ENCODE measurements around the gene CYP46A1.

Gene CYP46A1

GRCh38 chr14:99668307-99669295 lies 15.5 kb upstream of the CYP46A1 start:
- Histone ChIP-seq H3K4me1 (ENCODE audit: control insufficient read depth, insufficient read depth, low read length) (no peaks in the 10 kb centered on the region; the same call in 1 of the 2 replicates), H3K36me3 (ENCODE audit: control insufficient read depth in 2 of 2, insufficient read depth in 1 of 2, low read length in 2 of 2) (no peaks in the 10 kb centered on the region), H3K9me3 (ENCODE audit: control insufficient read depth, insufficient read depth, low read depth, low read length) (no peaks in the 10 kb centered on the region), H3K27ac (ENCODE audit: extremely low read depth, low read depth, low read length) (no peak overlapping the region), H3K4me3 (ENCODE audit: low read depth, low read length) (no peak overlapping the region)
- TF ChIP-seq GLIS1 (tag by site-specific recombination; IDR thresholded peaks at IDR 0.05) (no peak), ZXDB (tag by site-specific recombination; IDR thresholded peaks at IDR 0.05) (no peak)
- TF ChIP-seq, protein P1, sequence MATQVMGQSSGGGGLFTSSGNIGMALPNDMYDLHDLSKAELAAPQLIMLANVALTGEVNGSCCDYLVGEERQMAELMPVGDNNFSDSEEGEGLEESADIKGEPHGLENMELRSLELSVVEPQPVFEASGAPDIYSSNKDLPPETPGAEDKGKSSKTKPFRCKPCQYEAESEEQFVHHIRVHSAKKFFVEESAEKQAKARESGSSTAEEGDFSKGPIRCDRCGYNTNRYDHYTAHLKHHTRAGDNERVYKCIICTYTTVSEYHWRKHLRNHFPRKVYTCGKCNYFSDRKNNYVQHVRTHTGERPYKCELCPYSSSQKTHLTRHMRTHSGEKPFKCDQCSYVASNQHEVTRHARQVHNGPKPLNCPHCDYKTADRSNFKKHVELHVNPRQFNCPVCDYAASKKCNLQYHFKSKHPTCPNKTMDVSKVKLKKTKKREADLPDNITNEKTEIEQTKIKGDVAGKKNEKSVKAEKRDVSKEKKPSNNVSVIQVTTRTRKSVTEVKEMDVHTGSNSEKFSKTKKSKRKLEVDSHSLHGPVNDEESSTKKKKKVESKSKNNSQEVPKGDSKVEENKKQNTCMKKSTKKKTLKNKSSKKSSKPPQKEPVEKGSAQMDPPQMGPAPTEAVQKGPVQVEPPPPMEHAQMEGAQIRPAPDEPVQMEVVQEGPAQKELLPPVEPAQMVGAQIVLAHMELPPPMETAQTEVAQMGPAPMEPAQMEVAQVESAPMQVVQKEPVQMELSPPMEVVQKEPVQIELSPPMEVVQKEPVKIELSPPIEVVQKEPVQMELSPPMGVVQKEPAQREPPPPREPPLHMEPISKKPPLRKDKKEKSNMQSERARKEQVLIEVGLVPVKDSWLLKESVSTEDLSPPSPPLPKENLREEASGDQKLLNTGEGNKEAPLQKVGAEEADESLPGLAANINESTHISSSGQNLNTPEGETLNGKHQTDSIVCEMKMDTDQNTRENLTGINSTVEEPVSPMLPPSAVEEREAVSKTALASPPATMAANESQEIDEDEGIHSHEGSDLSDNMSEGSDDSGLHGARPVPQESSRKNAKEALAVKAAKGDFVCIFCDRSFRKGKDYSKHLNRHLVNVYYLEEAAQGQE (tag by site-specific recombination; IDR thresholded peaks at IDR 0.05), result peak; percentile 59
- ChIA-PET POLR2A (interaction anchor here (1.0 kb wide), 1 partner anchor 16 kb away, joined by 3 read pairs; the partner anchor contains the start of gene CYP46A1), CTCF (interaction anchor here (0.6 to 2.0 kb wide), 8 partner anchors 9 to 314 kb away, joined by 3 to 6 read pairs (median 4); partner anchors contain the start of gene CYP46A1)

DNA sequence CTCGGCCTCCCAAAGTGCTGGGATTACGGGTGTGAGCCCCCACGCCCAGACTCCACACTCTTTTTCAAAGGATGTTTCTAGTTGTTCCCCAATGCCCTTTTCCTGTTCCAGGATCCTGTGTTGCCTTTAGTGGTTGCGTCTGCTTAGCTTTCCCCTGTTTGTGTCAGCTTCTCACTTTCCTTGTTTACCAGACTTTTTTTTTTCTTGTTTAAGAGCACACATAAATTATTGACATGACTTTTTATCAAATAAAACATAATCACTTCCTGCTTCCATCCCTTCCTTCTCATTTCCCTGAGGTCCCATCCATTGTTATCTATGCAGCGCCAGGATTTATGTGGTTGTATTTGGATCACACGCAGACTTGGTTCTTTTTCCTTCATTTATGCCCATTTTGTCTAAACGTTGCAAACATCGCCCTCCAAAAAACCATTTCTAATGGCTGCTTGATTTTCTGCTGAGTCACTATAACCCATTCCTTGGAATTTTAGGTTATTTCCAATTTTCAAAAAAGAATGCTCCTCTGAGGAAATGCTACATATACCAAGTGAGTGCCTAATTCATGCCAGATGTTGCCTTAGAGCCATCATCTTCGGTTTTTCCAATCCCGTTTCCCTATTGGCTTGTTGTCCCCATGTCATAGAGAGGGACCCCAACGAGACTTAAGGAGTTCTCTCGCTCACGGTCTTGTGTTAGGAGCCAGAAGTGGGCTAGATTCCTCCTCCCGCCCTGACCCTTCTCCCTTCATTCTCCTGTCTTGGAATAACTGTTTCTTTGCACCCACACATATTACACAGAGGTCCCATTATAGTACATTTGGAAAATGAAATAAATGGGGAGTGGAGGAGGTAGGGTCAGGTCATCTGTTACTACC lies 13.5 kb upstream of the CYP46A1 start:
- no peaks in the 10 kb centered on the region for H3K9me3 ChIP-seq (ENCODE audit: control insufficient read depth, insufficient read depth, low read depth, low read length)
- ChIA-PET POLR2A (no interaction called here), CTCF (interaction anchor here (0.6 kb wide), 1 partner anchor 46 kb away, joined by 3 read pairs; no protein-coding TSS in a partner anchor)
- H3K27ac ChIP-seq (ENCODE audit: extremely low read depth, low read depth, low read length), result no peak overlapping the region
- H3K4me1 ChIP-seq (ENCODE audit: control insufficient read depth, insufficient read depth, low read length), result no peaks in the 10 kb centered on the region
- no peaks in the 10 kb centered on the region for H3K36me3 ChIP-seq (ENCODE audit: control insufficient read depth in 2 of 2, insufficient read depth in 1 of 2, low read length in 2 of 2)
- TF ChIP-seq SP3 (tag by site-specific recombination; IDR thresholded peaks at IDR 0.05), result no peak
- TF ChIP-seq EGR2 (tag by site-specific recombination; IDR thresholded peaks at IDR 0.05; ENCODE audit: low read depth), result peak; percentile 90
- TF ChIP-seq GLIS2 (tag by site-specific recombination; IDR thresholded peaks at IDR 0.05), result no peak
- TF ChIP-seq ZNF324 (tag by site-specific recombination; IDR thresholded peaks at IDR 0.05), result no peak
- TF ChIP-seq FEZF1 (tag by site-specific recombination; IDR thresholded peaks at IDR 0.05), result no peak
- peak; percentile 90 for TF ChIP-seq ZFHX2 (tag by site-specific recombination; conservative IDR thresholded peaks at IDR 0.05)
- no peak overlapping the region for H3K4me3 ChIP-seq (ENCODE audit: low read depth, low read length)

DNA sequence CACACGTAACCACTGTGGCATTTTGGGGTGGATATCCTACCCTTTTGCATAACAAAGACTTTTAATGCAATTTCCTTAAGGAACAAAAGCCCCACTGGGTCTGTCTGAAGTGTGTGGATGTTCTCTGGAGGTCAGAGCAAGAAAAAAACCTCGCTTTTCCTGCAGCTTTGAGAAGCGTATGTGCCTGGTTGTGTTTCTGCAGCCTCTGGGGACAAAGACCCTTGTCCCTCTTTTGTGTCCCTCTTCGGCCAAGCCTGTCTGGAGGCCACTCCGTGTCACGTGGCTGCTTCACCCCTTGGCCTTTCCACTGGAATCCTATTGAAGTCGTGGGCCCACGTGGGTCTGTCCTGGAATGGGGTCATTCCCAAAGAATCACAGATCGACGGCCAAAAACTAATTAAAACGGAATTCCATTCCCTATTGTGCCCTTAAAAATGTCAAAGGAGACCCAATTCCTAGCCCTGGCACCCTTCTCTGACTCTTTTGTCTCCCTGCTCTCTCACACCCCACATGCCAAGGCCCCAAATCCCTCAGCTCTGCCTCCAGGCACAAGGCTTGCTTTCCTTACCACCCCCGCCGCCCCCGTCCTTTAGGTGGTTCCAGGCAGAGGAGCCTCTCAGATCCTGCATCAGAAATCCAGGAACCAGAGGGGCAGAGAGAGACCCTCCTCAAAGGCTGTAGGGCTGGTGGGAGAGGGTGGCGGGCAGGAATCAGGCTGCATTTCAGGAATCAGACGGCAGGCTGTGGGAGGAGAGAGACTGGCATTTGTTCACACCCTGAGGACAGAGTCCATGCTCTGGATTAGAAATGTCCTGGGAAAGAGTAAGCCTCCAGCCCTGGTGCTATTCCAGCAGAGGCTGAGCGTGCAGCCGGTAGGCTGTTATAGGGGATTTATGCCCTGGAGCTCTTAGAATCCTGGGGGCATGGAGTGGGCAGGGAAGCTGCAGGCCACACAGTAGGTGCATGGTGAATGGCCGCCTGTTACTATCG lies 12.6 kb upstream of the CYP46A1 start:
- ChIA-PET POLR2A (no interaction called here), CTCF (interaction anchor here (0.6 kb wide), 1 partner anchor 282 kb away, joined by 4 read pairs; no protein-coding TSS in a partner anchor)
- no peak overlapping the region for H3K27ac ChIP-seq (ENCODE audit: extremely low read depth, low read depth, low read length)
- H3K4me1 ChIP-seq (ENCODE audit: control insufficient read depth, insufficient read depth, low read length), result no peaks in the 10 kb centered on the region
- no peaks in the 10 kb centered on the region for H3K36me3 ChIP-seq (ENCODE audit: control insufficient read depth in 2 of 2, insufficient read depth in 1 of 2, low read length in 2 of 2)
- no peak overlapping the region for H3K4me3 ChIP-seq (ENCODE audit: low read depth, low read length)
- TF ChIP-seq ZFHX2 (tag by site-specific recombination; conservative IDR thresholded peaks at IDR 0.05), result peak; percentile 93
- TF ChIP-seq ZNF211 (tag by site-specific recombination; IDR thresholded peaks at IDR 0.05; ENCODE audit: low read depth), result no peak
- peak; percentile 86 for TF ChIP-seq EGR2 (tag by site-specific recombination; IDR thresholded peaks at IDR 0.05; ENCODE audit: low read depth)
- TF ChIP-seq GFI1B (tag by site-specific recombination; IDR thresholded peaks at IDR 0.05), result no peak
- no peak for TF ChIP-seq ZNF558 (tag by site-specific recombination; IDR thresholded peaks at IDR 0.05)
- no peak for TF ChIP-seq ZNF391 (tag by site-specific recombination; IDR thresholded peaks at IDR 0.05; ENCODE audit: borderline replicate concordance, low read depth)
- TF ChIP-seq ZBTB49 (tag by site-specific recombination; IDR thresholded peaks at IDR 0.05; ENCODE audit: low read depth), result no peak
- TF ChIP-seq ZNF560 (tag by site-specific recombination; IDR thresholded peaks at IDR 0.05; ENCODE audit: borderline replicate concordance), result no peak
- no peak for TF ChIP-seq ZNF580 (tag by site-specific recombination; IDR thresholded peaks at IDR 0.05)
- no peak for TF ChIP-seq ZBTB1 (tag by site-specific recombination; IDR thresholded peaks at IDR 0.05)
- TF ChIP-seq MEIS1 (CRISPR knock-in tag; IDR thresholded peaks at IDR 0.05; ENCODE audit: borderline replicate concordance), result no peak
- no peaks in the 10 kb centered on the region for H3K9me3 ChIP-seq (ENCODE audit: control insufficient read depth, insufficient read depth, low read depth, low read length)
